Hematopoietic multipotent progenitor cell treated with erythropoietin and hydrocortisone succinate and interleukin-3 and kit ligand, for 17 days (in vitro differentiated cells): ENCODE measurements around the gene USP6NL.

ENCODE experiments used
- DNase-seq: peaks from one replicate; pipeline ENCODE4 v3.0.0-alpha.2; 2015; ENCODE audit warnings: low spot score

The USP6NL gene

DNA sequence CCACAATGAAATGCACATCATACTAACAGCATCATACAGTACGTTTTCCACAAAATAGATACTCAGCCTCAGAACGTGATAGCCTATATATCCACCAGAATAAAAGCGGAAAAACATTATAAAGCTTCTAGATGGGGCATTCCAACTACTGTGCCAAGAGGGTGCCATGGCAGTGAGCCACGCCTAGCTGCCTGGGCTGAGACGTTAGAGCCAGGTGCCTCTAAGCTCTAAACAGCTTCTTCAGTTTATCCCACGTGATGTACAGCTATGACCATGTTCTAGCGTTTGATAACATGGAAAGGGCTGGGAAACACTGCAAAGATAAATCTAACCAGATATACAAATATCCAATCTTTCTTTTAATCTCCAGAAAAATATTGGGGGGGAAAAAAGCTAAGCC, 17.8 kb downstream of the USP6NL start:
- peak; percentile 39 for DNase-seq

DNA sequence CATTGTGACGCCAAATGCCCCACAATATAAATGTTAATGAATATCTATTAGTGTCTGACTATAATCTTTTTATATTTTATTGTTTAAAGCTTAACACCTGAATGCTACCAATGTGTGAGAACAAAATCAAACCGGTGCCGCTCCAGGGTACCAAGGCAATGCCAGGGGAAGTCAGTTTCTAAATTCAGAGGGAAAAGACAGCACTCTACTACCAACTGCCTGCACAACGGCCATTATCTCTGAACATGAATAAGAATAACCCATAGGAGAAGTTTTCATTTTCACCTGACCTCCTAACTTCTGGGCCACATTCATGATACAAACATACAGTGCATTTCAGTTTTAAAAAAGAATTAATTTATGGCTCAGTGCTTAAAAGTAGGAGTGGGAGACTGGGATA, 21.7 kb downstream of the USP6NL start:
- DNase-seq, result no peak

DNA sequence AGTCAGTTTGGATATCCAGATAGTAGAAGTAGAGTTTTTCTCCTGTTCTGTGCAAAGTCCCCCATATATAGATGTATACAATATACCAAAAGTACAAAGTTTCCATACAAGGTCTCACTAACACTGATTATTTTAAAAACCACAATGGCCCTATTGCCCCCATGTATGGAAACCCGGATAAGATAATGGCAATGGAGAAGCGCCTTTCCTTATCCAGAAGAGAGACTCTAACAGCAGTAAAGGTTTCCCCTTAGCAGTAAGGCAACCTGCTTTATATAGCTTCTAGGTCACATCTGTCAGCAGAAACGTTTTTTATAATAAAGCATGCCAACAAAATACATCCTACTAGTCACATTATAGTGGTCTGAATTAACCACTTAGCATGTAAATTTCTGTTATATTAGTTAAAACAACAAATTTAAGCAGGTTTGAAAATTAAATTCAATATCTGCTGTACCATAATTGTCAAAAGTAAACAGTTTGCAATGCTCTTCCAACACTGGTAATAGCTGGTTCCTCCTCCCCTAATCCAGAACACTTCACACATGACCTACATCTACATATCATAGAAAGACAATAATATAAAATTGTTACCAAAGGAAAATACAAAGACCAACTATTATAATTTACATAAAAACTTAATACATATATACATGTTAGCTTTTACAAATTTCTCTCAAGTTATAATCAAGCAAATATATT, 22.4 kb downstream of the USP6NL start:
- DNase-seq, result no peak

DNA sequence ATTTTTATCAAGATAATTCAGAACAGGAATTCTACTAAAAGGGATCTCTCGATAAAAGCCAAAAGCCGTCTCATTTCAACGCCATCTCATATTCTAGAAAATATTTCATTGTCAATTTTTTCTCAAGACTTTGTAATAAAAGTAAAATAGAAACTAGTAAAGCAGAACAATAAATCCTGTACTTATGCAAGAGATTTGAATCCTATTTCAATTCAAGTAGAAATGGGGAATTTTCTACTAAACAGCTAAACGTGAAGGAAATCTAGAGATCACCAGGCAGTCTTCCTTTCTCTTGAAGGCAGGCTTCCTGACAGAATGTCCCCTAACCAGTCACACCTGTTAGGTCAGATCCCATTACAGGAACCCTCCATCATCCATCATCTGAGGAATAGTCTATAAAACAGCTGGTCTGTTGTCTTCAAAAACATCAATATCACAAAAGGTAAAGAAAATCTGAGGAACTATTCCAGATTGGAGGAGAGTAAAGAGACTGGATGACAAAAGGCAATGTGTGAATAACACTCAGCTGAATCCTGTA, 23.7 kb downstream of the USP6NL start:
- no peak for DNase-seq

DNA sequence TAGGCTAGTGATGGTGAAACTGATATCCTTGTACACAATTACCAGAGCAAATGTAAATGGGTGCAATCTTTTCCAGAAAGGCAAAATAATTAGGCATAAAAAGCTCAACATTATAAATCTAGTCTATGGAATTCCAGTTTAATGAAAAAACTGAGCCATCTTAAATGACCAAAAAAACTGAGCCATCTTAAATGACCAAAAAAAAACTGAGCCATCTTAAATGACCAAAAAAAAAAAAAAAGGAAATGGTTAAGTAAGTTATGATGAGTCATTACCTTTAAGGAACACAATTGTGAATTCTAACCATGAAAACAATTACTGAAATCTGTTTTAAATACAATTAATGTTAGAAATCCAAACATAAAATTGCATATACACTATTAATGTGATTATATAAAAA, 25.3 kb downstream of the USP6NL start:
- DNase-seq, result no peak

DNA sequence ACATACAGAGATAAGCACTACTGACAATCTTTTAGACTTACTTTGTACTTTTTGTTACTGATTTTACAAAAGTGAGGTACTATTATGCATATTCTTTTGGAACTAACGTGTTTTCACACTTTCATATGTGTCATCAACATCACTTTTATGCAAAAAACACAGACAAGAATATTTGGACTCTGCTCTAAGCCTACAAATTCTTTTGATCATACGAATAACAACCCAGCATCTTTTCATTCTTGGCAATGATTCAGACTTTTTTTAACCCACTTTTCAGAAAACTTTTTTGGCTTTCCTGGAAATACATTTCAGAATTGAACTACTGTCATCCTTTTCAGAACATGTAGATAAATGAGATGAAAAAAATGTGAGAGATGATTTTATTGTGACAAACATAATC, 30.2 kb downstream of the USP6NL start:
- no peak for DNase-seq

DNA sequence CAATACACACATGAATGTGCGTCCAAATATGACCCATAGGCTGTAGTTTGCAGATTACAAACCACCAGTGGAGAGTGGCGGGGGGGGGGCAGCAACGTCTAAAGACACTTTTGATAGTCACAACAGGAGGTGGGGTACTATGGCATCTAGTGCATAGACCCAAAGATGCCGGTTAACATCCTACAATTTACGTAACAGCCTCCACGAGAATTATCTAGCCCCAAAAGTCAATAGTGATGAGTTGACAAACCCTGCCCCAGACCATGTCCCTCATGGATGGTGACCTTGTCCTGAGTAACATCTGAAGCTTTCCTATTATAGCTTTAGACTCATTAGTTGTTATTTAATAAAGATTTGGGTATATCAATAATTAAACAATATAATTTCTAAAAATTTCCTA, 31.6 kb downstream of the USP6NL start:
- DNase-seq, result no peak

DNA sequence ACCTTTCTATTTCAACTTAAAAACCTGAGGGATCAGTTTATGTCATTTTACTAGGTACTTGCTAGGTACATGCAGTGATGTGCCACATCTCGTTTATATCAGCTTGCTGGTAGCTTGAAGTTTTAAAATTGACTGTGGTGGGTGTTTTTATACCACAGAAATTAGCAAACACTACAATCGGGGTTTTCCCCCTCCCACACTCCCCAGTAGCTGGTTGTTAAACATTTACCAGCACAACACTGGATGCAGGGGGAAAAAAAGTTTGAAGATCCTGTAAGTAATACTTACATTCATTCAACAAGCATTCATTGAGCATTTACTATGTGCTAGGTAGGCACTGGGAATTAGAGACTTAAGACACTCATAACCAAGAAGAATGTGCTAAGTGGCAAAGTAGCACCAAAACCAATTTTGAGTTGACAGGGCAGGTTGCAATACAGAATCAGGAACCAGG, 32.6 kb downstream of the USP6NL start:
- no peak for DNase-seq

DNA sequence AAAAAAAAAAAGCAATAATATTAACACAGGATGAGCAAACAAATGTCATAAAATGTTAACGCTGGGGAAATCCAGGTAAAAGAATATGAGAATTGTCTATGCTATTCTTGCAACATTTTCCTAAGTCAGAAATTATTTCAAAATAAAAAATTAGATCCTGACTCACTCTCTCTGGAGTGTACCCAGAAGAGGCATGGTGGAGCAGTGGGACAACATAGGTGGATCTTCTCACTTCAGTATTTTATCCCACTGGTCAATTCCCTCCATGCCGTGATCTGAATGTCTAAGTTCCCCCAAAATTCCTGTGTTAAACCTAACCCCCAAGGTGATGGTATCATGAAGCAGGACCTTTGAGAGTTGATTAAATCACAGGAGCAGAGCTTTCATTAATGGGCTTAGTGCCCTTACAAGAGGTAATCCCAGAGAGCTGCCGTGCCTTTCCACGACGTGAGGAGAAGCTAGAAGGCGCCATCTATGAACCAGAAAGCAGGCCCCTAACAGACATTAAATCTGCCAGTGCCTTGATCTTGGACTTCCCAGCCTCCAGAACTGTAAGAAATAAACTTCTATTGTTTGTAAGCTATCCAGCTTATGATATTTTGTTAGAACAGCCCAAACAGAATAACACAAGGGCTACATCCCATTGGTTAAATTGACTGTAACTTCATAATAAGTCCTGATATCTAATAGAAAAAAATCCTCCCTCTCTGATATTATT, 35.2 kb downstream of the USP6NL start:
- DNase-seq, result no peak

DNA sequence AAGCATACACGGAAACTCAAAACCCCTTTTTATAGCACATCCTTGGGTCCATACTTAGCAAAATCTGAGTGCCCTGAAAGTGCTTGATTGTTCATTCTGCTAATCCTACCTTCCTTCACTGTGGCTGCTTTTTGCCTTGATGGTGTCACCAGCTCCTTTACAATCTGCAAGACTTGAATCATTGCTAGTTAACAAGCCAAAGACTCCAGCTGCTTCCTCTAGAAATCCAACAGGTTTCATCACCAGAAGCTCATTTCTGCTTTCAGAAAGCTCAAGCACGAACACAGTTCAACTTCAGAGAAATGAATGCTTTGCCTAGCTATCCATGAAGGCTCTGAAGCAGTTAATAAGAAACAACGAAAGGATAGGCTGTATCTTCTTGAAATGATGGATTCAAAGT, 38.0 kb downstream of the USP6NL start:
- no peak for DNase-seq

DNA sequence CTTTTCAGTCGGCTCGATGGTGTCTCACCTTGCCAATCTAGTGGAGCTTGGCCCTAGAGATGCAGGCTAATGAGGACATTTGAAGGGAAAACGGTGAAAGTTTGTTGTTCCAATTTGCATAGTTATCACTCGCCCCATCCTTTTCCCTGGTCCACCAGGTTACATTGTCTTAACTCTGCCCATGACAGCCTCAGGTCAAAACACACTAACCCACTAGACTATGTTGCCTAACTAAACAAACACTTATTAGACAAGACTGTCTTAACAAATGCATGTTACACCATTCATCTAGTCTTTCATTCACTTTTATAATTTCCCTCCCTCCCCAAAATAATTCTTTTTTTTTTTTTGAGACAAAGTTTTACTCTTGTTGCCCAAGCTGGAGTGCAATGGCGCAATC, 40.7 kb downstream of the USP6NL start:
- DNase-seq, result no peak

DNA sequence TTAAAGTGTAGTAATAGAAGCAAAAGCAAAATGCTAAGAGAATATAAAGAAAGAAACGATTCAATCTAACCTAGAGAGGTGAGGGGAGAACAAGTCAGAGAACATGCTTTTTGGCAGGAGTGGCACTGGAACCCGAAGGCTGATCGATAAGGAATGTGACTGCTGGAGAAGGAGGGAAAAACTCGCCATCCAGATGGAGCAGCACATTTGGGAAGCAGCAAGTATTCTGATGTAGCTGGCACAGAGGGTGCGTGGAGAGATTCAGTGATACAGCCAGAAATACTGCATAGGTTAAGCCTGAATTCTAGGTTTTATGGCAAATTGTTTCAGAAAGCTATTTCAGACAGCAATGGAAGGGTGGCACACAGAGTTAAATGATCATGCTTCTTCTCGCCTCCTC, 42.0 kb downstream of the USP6NL start:
- DNase-seq, result no peak

DNA sequence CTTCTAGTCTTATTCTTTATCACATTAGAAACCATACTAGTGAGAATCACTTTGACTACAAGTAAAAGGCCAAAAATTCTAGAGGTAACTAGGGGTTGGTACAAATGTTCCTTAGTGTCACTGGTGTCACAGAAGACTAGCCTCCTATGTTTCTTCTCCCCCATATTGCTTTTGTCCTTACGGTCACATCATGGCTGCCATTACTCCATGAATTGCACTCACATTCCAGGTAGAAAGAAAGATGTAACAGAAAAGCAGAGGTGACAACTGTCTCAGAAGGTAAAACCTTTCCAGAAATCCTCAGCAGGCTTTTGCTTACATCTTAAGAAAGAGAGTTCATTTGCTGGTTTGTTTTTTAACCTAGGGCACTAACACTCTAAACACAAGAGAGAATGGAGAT, 42.9 kb downstream of the USP6NL start:
- DNase-seq, result no peak

DNA sequence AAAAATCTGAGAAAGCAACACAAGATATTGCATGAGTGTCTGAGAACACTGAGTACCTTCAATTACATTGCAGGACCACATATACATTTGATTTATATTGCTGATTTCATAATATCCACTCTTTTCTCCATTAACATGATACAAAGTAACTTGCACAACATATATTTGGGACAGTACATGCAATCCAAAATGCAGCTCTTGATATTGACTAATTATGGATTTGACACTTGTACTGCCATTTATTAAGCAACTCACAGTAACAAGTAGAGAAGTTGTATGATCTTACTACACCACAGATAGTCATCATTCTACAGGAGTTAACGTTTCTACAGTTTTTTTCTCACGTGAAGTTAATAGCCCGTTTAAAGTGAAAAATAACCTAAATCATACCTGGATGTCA, 46.7 kb downstream of the USP6NL start:
- DNase-seq, result no peak

DNA sequence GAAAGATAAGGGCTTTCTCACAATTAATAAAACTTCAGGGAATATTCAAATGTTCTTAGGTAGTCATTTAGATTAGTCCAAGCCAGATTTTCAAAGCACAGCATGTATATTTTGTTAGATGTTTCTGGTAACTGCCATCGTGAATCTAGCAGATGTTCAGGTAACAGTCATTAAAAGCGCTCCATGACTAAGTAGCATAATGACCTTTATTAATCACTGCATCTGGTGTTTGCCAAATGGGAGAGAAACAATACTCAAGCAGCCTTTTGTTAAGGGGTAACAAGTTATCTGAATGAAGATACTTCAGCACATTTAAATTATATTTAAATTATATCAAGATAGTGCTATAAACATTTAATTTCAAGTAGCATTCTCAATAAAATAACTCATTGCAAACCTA, 47.5 kb downstream of the USP6NL start:
- DNase-seq, result no peak

DNA sequence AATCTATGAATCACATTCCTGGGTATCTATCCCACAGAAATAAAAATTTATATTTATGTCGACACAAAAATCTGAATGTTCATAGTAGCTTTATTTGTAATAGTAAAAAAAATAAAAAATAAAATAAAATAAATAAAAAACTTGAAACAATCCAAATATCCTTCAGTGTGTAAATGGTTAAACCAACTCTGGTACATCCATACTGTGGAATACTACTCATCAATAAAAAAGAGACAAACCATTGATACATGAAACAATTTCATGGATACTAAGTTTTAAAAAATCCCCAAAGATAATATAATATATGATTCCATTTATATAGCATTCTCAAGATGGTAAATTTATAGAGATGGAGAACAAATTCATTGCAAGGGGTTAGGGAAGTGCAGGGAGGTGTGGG, 48.6 kb downstream of the USP6NL start:
- no peak for DNase-seq

DNA sequence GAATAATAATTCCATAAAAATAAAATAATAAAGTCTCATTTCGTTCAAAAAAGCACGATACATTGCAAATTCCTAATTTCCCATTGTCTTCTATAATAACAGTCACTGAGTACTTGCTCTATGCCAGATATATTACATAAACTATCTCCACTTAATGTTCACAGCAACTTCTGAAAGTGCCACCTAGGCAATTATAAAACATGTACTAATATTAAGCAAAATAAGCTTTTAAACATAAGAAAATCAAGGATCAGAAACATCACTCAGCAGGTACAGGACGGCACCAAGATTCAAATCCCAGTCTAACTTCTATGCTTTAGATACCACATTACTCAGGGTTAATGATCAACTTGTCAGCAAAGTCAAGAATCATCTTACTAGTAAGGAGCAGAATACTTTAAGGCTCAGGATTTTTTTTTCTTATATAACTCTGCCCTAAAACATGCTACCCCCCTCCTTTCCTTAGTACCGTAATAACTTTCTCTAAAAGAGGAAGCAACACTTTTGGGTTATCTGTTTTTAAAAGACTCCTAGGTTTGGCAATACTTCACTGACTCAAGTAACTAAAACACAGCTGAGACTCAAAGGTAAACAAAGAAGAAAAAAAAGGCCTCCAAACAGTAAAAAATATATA, 51.3 kb downstream of the USP6NL start:
- no peak for DNase-seq

DNA sequence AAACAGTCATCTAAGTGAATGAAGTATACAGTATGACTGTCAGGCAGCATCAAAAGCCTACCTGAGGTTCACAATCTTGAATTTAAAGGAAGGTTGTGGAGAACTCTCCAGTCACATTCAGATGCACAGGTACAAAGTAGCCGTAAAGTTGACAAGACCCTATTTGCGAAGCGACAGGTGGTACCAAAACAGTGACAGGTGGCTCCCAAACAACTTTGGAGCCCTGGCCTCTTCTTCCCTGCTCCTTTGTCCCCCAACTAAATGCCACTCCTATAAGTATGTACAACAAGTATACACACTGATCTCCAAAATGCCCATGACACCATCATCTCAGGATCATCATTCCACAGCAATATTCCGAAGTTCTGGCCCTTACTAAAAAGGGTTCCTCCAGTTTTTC, 53.5 kb downstream of the USP6NL start:
- DNase-seq, result no peak

DNA sequence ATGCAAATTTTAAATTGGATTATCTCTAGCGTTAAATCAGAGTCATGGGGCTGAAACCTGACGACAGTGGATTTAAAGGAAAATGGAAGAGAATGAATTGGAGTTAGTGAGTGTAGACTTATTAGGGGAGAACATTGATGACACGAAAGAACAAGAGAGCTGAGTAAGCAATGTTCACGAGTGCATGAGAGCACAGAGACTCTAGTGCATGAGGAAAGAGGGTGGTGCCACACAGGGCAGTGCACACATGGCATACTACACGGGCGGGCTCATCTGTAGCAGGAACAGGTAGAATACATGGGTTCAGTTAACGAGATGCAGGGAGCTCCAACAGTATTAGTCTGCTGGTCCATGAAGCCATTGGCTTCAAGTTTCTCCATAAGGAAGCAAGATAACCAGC, 53.9 kb downstream of the USP6NL start:
- no peak for DNase-seq

DNA sequence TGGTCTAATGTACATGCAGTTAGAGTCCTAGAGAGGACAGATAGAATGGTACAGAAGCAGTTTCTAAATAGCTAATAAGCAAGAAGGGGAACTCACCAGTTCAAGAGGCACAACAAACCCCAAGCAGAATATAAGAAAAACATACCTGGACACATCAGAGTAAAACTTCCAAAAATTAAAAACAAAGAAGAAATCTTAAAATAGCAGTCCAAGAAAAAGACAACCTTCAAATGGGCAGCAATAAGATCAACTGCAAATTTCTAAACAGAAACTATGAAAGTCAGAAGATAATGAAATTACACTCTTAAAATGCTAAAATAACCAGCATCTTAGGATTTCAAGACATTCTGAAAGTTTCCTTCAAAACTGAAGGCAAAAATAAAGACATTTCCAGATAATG, 55.9 kb downstream of the USP6NL start:
- no peak for DNase-seq

DNA sequence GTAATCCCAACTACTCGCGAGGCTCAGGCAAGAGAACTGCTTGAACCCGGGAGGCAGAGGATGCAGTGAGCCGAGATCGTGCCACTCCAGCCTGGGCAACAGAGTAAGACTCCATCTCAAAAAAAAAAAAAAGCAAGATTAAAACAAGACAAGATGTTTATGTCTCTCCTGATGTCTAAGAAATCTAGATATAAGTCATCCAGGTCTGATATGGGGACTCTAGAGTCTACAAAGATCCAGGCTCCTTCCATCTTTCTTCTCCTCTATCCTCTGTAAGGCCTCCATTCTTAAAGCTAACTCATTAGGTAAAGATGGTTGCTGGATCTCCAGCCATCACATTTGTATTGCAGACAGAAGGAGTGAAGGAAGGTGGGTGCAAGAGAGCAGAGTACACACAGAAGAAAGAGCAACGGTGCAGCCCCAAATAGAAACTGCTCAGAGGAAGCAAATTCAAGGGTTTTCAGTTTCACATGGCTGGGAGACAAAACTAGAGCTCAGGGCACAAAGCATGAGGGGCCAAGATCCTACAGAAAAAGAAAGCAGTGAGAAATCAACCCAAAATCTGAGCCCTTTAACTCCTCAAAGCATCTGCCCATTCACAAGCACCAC, 57.6 kb downstream of the USP6NL start:
- DNase-seq, result no peak

DNA sequence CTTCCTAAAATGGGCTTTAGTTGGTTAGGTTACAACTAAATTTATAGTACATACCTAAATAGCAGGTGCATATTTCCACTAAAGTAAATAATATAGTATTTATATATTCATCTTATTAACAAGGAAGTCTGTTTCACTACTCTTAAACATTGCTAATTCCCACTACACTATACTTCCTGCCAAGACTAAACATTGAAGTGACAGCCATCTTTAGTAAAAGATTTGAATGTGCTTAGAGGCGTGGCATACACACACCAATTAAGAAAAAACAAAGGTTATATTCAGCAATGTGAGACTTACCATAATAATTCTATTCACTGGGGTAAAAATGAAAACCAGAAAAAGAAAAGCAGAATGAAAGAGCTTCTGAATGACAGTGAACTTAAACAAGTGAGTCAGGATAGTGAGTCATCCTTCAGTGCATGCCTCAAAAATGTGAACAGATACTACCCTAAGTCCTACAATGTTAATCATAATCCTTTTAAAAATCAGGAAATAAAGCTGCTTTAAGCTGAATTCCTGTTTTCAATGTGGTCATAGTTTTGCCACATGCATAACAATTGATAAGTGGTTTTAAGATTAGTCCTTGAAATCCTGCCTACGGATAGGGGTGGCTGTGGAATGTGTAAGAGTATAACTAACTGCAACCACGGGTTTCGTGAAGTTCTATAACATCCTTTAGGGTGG, 59.4 kb downstream of the USP6NL start:
- peak; percentile 52 for DNase-seq
